Activated CD4-positive, alpha-beta memory T cell treated with anti-CD3 and anti-CD28 coated beads for 36 hours (primary cell): ENCODE data around the gene CDK6. TPM values are rescaled to one million over a fixed set of nuclear protein-coding genes. Genes with fewer than 3 reads are reported as not detected.

Experiments used
- CTCF ChIA-PET: fragments of 350-600 bp; sonication (Branson Sonifier 250); formaldehyde crosslinking; loops from one replicate; lab custom pipeline; 2021; ENCODE audit warnings: antibody characterized with exemption, inconsistent platforms; lab: Charles Lee
- POLR2A ChIA-PET: fragments of 350-600 bp; sonication (Branson Sonifier 250); formaldehyde crosslinking; loops from one replicate; lab custom pipeline; 2021; ENCODE audit warnings: antibody characterized with exemption; lab: Charles Lee
- DNase-seq: peaks from one replicate; pipeline ENCODE4 v3.0.0-alpha.2; 2020
- H3K27ac Mint-ChIP-seq: one replicate; pipeline ENCODE4 v1.8.0; 2021; ENCODE audit warnings: mixed read lengths
- H3K27me3 Mint-ChIP-seq: one replicate; pipeline ENCODE4 v1.8.0; 2021; ENCODE audit warnings: mixed read lengths
- H3K36me3 Mint-ChIP-seq: one replicate; pipeline ENCODE4 v1.8.0; 2021; ENCODE audit warnings: mixed read lengths
- H3K4me1 Mint-ChIP-seq: one replicate; pipeline ENCODE4 v1.8.0; 2021; ENCODE audit warnings: low read depth, mixed read lengths
- H3K4me3 Mint-ChIP-seq: one replicate; pipeline ENCODE4 v1.8.0; 2021; ENCODE audit warnings: mild to moderate bottlenecking, mixed read lengths
- H3K9me3 Mint-ChIP-seq: one replicate; pipeline ENCODE4 v1.8.0; 2021; ENCODE audit warnings: mixed read lengths
- intact Hi-C: fragments of 100-400 bp; cut with micrococcal nuclease; formaldehyde crosslinking; loops from one replicate; pipeline ENCODE4 v1.15.1; 2023
- total RNA-seq, 2 experiments: library from RNA; stranded (reverse); gene quantifications; one replicate each; pipeline ENCODE4 v1.2.3, GENCODE V29; 2021

The CDK6 gene
- total RNA-seq, 2 experiments from 2014 or later = 131 to 132 TPM

DNA sequence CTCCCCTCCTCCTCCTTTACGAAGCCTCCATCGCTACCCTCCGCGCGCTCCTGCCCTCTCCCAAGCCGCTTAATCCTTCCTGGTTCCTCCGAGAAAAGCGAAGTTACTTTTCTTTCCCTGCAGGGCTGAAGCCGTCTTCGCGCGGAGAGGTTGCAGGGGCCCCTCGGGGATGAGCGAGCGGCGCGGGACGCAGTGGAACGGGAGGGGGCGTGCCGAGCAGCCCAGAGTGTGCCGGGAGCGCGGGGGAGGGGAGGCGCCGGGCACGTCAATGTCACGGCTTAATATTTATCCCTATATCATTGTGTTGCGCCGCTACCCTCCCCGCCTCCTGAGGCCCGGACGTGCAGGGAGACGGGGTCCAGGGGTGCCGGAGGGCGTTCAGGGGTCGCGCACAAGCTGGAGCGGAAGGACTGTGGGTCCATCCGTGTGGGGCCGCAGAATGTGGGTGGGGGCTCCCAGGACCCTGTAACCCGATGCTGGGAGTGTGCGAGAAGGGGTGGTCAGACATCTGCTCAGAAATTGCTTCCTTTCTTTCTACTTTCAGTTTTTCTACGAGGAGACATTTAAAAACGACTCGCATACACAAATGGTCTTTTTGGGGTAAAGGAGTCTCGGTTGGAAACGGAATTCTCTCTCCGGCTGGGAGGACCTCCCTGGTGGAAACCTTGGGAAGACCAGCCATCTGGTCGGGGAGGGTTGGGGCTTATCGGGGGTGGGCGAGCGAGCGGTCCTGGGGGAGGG, 2.4 kb downstream of the CDK6 start:
- H3K36me3 Mint-ChIP-seq = peaks cover 46% of the 10 kb centered on the region
- H3K9me3 Mint-ChIP-seq = no peaks in the 10 kb centered on the region
- POLR2A ChIA-PET = interaction anchor here (0.6 to 3.3 kb wide), 16 partner anchors 11 to 213 kb away, joined by 3 to 24 read pairs (median 6); no protein-coding TSS in a partner anchor

GRCh38 chr7:92833024-92833765, 3.2 kb downstream of the CDK6 start:
- H3K27ac Mint-ChIP-seq = peak overlapping the region; percentile 98
- H3K9me3 Mint-ChIP-seq = no peaks in the 10 kb centered on the region
- peak; percentile 94 for DNase-seq
- ChIA-PET POLR2A (interaction anchor here (0.6 to 3.3 kb wide), 19 partner anchors 10 to 305 kb away, joined by 3 to 24 read pairs (median 6); partner anchors contain the start of genes PEX1 and RBM48), CTCF (interaction anchor here (0.6 to 3.1 kb wide), 38 partner anchors 9 to 305 kb away, joined by 3 to 35 read pairs (median 5); partner anchors contain the start of genes FAM133B, PEX1 and RBM48)
- H3K4me1 Mint-ChIP-seq = peaks cover 43% of the 10 kb centered on the region
- H3K4me3 Mint-ChIP-seq = peak overlapping the region; percentile 97
- H3K27me3 Mint-ChIP-seq = no peaks in the 10 kb centered on the region
- peaks cover 47% of the 10 kb centered on the region for H3K36me3 Mint-ChIP-seq
- intact Hi-C loops = loop anchor here (1.0 to 2.0 kb wide), 5 partner anchors 35 to 304 kb away; partner anchors contain the start of genes PEX1 and RBM48

More for the DNA sequence above, 2.4 kb downstream of the CDK6 start:
- H3K27ac Mint-ChIP-seq = peak overlapping the region; percentile 98
- CTCF ChIA-PET = interaction anchor here (0.6 to 3.1 kb wide), 21 partner anchors 8 to 305 kb away, joined by 3 to 35 read pairs (median 6); partner anchors contain the start of genes FAM133B, PEX1 and RBM48
- intact Hi-C loops = loop anchor here (1.0 to 2.0 kb wide), 6 partner anchors 36 to 399 kb away; partner anchors contain the start of genes PEX1, RBM48 and VPS50
- H3K4me1 Mint-ChIP-seq = peaks cover 39% of the 10 kb centered on the region
- H3K4me3 Mint-ChIP-seq = peak overlapping the region; percentile 97
- peak; percentile 89 for DNase-seq
- H3K27me3 Mint-ChIP-seq = no peaks in the 10 kb centered on the region

- no peak for DNase-seq
- peaks cover 49% of the 10 kb centered on the region for H3K36me3 Mint-ChIP-seq
Observed at GRCh38 chr7:92832534-92833023, 3.8 kb downstream of the CDK6 start.

GRCh38 chr7:92831716-92832533, 4.4 kb downstream of the CDK6 start:
- DNase-seq = peak; percentile 51
- Mint-ChIP-seq H3K36me3 (peaks cover 53% of the 10 kb centered on the region), H3K4me3 (peak overlapping the region; percentile 97), H3K27me3 (no peaks in the 10 kb centered on the region), H3K27ac (peak overlapping the region; percentile 98), H3K4me1 (peaks cover 49% of the 10 kb centered on the region), H3K9me3 (no peaks in the 10 kb centered on the region)
- ChIA-PET POLR2A (interaction anchor here (0.6 to 3.3 kb wide), 15 partner anchors 9 to 303 kb away, joined by 3 to 24 read pairs (median 8); partner anchors contain the start of genes PEX1 and RBM48), CTCF (interaction anchor here (0.7 to 3.1 kb wide), 16 partner anchors 9 to 219 kb away, joined by 3 to 35 read pairs (median 4); no protein-coding TSS in a partner anchor)
- intact Hi-C loops = loop anchor here (1.0 to 2.0 kb wide), 7 partner anchors 19 to 303 kb away; partner anchors contain the start of genes PEX1 and RBM48

More at GRCh38 chr7:92832534-92833023, 3.8 kb downstream of the CDK6 start:
- no peaks in the 10 kb centered on the region for H3K9me3 Mint-ChIP-seq
- peaks cover 46% of the 10 kb centered on the region for H3K4me1 Mint-ChIP-seq
- ChIA-PET CTCF (interaction anchor here (0.6 to 3.1 kb wide), 38 partner anchors 10 to 304 kb away, joined by 3 to 35 read pairs (median 5); partner anchors contain the start of genes FAM133B, PEX1 and RBM48), POLR2A (interaction anchor here (0.6 to 3.3 kb wide), 20 partner anchors 9 to 304 kb away, joined by 3 to 24 read pairs (median 6); partner anchors contain the start of genes PEX1 and RBM48)
- peak overlapping the region; percentile 97 for H3K4me3 Mint-ChIP-seq
- peak overlapping the region; percentile 98 for H3K27ac Mint-ChIP-seq
- H3K27me3 Mint-ChIP-seq = no peaks in the 10 kb centered on the region
- intact Hi-C loops = loop anchor here (1.0 to 2.0 kb wide), 10 partner anchors 19 to 304 kb away; partner anchors contain the start of genes PEX1 and RBM48

DNA sequence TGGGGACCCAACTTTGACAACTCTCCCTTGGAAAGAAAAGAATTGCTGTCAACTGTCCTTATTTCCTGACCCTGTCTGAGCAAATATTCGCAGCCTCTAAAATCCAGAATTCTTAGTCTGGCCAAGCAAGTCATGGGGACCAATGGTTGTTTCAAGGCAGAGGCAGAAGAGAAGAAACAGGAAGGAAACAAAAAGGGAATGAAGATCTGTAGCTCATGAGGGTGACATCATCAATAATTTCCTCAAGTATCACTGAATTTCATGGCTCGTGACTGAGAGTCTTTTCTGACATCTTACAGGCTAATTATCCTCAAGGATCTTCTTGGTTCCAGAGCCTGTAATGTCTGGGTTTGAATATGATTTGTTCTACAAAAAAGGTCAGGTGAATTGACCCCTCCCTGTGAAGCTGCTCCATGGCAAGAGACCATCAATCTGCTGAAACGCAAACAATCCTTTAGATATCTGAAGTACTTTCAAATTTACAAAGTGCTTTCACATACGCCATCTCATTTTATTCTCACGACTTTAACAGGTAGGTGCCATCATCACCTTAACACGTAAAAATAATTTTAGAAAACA, 5.8 kb downstream of the CDK6 start:
- Mint-ChIP-seq H3K9me3 (no peaks in the 10 kb centered on the region), H3K36me3 (peaks cover 58% of the 10 kb centered on the region), H3K4me1 (peaks cover 59% of the 10 kb centered on the region), H3K4me3 (peak overlapping the region; percentile 97), H3K27ac (peak overlapping the region; percentile 98), H3K27me3 (no peaks in the 10 kb centered on the region)
- no peak for DNase-seq
- intact Hi-C loops = no loop called here
- CTCF ChIA-PET = interaction anchor here (0.6 to 3.1 kb wide), 6 partner anchors 8 to 210 kb away, joined by 3 to 35 read pairs (median 16); no protein-coding TSS in a partner anchor
- POLR2A ChIA-PET = interaction anchor here (0.8 to 3.3 kb wide), 7 partner anchors 10 to 198 kb away, joined by 3 to 24 read pairs (median 6); no protein-coding TSS in a partner anchor

GRCh38 chr7:92830027-92830426, 6.3 kb downstream of the CDK6 start:
- CTCF ChIA-PET = interaction anchor here (0.5 to 0.6 kb wide), 2 partner anchors 12 to 138 kb away, joined by 3 to 4 read pairs; no protein-coding TSS in a partner anchor
- H3K4me3 Mint-ChIP-seq = peak overlapping the region; percentile 97
- H3K36me3 Mint-ChIP-seq = peaks cover 59% of the 10 kb centered on the region
- H3K27me3 Mint-ChIP-seq = no peaks in the 10 kb centered on the region
- POLR2A ChIA-PET = interaction anchor here (0.7 to 1.7 kb wide), 5 partner anchors 10 to 240 kb away, joined by 3 to 6 read pairs (median 3); partner anchors contain the start of gene FAM133B
- no peak for DNase-seq
- peak overlapping the region; percentile 98 for H3K27ac Mint-ChIP-seq
- peaks cover 63% of the 10 kb centered on the region for H3K4me1 Mint-ChIP-seq
- intact Hi-C loops = no loop called here
- no peaks in the 10 kb centered on the region for H3K9me3 Mint-ChIP-seq

DNA sequence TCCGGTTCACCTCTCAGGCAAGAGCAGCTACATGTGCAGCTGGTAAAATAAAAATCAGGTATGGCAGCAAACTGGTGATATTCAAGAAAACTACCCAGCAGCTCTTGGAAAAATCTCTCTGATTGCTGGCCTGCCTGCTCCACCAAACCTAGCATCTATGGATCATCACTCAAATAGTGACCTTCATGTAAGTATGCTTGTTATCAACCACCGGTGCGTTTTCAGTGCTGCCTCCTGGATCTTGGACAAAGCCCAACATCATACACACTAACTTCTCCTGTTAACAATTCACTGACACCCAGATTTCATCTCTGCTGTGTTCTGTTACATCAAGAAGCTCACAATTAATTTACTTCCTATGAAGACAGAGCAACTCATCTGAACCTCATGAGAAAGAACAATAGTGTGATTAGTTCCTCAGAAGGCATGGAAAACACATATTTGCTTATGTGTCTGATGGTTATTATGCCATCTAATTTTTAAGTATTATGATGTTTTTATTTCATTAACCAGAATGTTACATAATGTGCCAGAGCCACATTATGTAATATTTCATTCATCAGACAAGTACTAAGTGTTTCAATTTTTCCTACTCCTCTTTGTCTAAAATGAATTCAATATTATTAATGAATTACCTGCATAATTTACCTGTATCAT, 8.8 kb downstream of the CDK6 start:
- Mint-ChIP-seq H3K4me1 (peaks cover 86% of the 10 kb centered on the region), H3K36me3 (peaks cover 51% of the 10 kb centered on the region), H3K4me3 (peak overlapping the region; percentile 7), H3K27ac (peak overlapping the region; percentile 10), H3K27me3 (no peaks in the 10 kb centered on the region), H3K9me3 (no peaks in the 10 kb centered on the region)
- POLR2A ChIA-PET = interaction anchor here (0.9 to 1.2 kb wide), 3 partner anchors 8 to 14 kb away, joined by 3 to 5 read pairs (median 3); partner anchors contain the start of gene CDK6
- intact Hi-C loops = no loop called here
- no peak for DNase-seq
- CTCF ChIA-PET = interaction anchor here (1.1 kb wide), 1 partner anchor 206 kb away, joined by 3 read pairs; no protein-coding TSS in a partner anchor

DNA sequence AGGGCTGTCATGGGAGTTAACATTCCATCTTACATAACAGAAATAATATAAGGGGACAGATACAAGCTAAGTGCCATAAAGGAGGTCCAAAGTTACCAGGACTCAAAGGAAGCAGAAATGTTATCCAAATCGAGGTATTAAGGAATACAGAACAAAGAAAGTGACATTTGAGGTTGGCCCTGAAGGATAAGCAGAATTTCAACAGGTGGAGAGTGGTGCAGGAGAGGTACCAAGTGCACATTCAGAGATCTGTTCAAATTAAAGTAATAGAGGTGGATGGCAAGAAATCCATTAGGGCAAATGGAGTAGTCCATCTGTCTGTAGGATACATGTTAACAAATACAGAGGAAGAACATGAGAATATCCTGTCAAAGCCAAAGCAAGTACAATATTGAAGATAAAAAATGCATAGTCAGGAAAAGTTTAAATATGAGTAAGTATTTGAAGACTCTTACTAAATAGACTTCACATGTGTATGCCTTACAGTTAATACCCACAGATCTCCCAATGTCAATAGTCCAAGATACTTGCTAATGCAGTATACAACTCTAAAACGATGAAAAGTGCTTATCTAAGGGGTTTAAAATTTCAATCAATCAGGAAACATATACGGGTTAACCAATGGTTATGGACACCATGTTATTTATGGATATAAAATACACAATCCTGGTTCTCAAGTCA, 10.0 kb downstream of the CDK6 start:
- no peaks in the 10 kb centered on the region for H3K27me3 Mint-ChIP-seq
- H3K36me3 Mint-ChIP-seq = peaks cover 42% of the 10 kb centered on the region
- intact Hi-C loops = no loop called here
- H3K9me3 Mint-ChIP-seq = no peaks in the 10 kb centered on the region
- no peak overlapping the region for H3K27ac Mint-ChIP-seq
- H3K4me1 Mint-ChIP-seq = peaks cover 80% of the 10 kb centered on the region
- CTCF ChIA-PET = no interaction called here
- H3K4me3 Mint-ChIP-seq = no peak overlapping the region
- POLR2A ChIA-PET = no interaction called here
- DNase-seq = no peak

- peak overlapping the region; percentile 44 for H3K27ac Mint-ChIP-seq
- no peaks in the 10 kb centered on the region for H3K9me3 Mint-ChIP-seq
- no peaks in the 10 kb centered on the region for H3K27me3 Mint-ChIP-seq
- peak overlapping the region; percentile 56 for H3K4me3 Mint-ChIP-seq
- DNase-seq = no peak
- intact Hi-C loops = loop anchor here (1.0 to 2.0 kb wide), 2 partner anchors 12 to 56 kb away; no protein-coding TSS in a partner anchor
- ChIA-PET CTCF (interaction anchor here (1.0 to 1.2 kb wide), 2 partner anchors 11 to 193 kb away, joined by 3 to 4 read pairs; no protein-coding TSS in a partner anchor), POLR2A (interaction anchor here (2.9 to 3.4 kb wide), 2 partner anchors 8 to 16 kb away, joined by 8 to 19 read pairs; no protein-coding TSS in a partner anchor)
- peaks cover 75% of the 10 kb centered on the region for H3K4me1 Mint-ChIP-seq
- H3K36me3 Mint-ChIP-seq = peaks cover 34% of the 10 kb centered on the region
Observed at GRCh38 chr7:92824901-92825480, 11.4 kb downstream of the CDK6 start.
